Ammon's horn (tissue), 1 donor: ENCODE results near the gene COL21A1.

ENCODE experiments used
- DNase-seq: peaks from one replicate; pipeline ENCODE4 v3.0.0-alpha.2; 2016; ENCODE audit warnings: low spot score

COL21A1 gene

GRCh38 chr6:56106231-56106630 is 141.1 kb downstream of the COL21A1 start:
- no peak for DNase-seq

GRCh38 chr6:56104591-56104990 is 142.8 kb downstream of the COL21A1 start:
- DNase-seq: no peak

- DNase-seq: no peak
Observed at GRCh38 chr6:56102216-56102615, 145.2 kb downstream of the COL21A1 start.

- no peak for DNase-seq
Observed at GRCh38 chr6:56101141-56101553, 146.2 kb downstream of the COL21A1 start.

- DNase-seq: no peak
Observed at GRCh38 chr6:56096946-56097621, 150.3 kb downstream of the COL21A1 start.

- DNase-seq: no peak
Observed at GRCh38 chr6:56096541-56096940, 150.8 kb downstream of the COL21A1 start.

GRCh38 chr6:56093776-56094175 is 153.6 kb downstream of the COL21A1 start:
- DNase-seq: no peak

- DNase-seq: no peak
Observed at GRCh38 chr6:56091159-56091869, 156.1 kb downstream of the COL21A1 start.

- DNase-seq: no peak
Observed at GRCh38 chr6:56088641-56089040, 158.7 kb downstream of the COL21A1 start.

GRCh38 chr6:56087421-56087820 is 160.0 kb downstream of the COL21A1 start:
- no peak for DNase-seq

GRCh38 chr6:56079751-56080540 is 167.4 kb downstream of the COL21A1 start:
- DNase-seq: no peak

GRCh38 chr6:56076033-56076432 is 171.3 kb downstream of the COL21A1 start:
- DNase-seq: no peak

- DNase-seq: no peak
Observed at GRCh38 chr6:56073761-56074160, 173.6 kb downstream of the COL21A1 start.

GRCh38 chr6:56073315-56073714 is 174.1 kb downstream of the COL21A1 start:
- DNase-seq: no peak

- DNase-seq: no peak
Observed at GRCh38 chr6:56072856-56073255, 174.5 kb downstream of the COL21A1 start.

- DNase-seq: no peak
Observed at GRCh38 chr6:56065408-56065807, 182.0 kb downstream of the COL21A1 start.

- DNase-seq: no peak
Observed at GRCh38 chr6:56062836-56063235, 184.5 kb downstream of the COL21A1 start.

- no peak for DNase-seq
Observed at GRCh38 chr6:56058636-56059035, 188.7 kb downstream of the COL21A1 start.

GRCh38 chr6:56055081-56055704 is 192.2 kb downstream of the COL21A1 start:
- DNase-seq: no peak

GRCh38 chr6:56051202-56051598 is 196.2 kb downstream of the COL21A1 start:
- DNase-seq: no peak

GRCh38 chr6:56050530-56051201 is 196.7 kb downstream of the COL21A1 start:
- no peak for DNase-seq

GRCh38 chr6:56048601-56049000 is 198.8 kb downstream of the COL21A1 start:
- DNase-seq: no peak
